Measurements from ENCODE around the gene THSD4.
A peak's percentile ranks its signal among the peaks of the same experiment; 100 is the strongest.

THSD4 gene

GRCh38 chr15:71444032-71444810 lies 328.9 kb downstream of the THSD4 start:
- no peak for DNase-seq (ENCODE audit: low read depth in 1 of 2, low spot score in 1 of 2)

- no peak for DNase-seq (ENCODE audit: low read depth in 1 of 2, low spot score in 1 of 2)
Observed at GRCh38 chr15:71444866-71445590, 329.8 kb downstream of the THSD4 start.

GRCh38 chr15:71447328-71448250 lies 332.3 kb downstream of the THSD4 start:
- no peak for DNase-seq (ENCODE audit: low read depth in 1 of 2, low spot score in 1 of 2)

GRCh38 chr15:71448688-71449114 lies 333.4 kb downstream of the THSD4 start:
- DNase-seq (ENCODE audit: low read depth in 1 of 2, low spot score in 1 of 2), result peak in 1 of 2 donors; percentile 2

GRCh38 chr15:71449363-71449762 lies 334.1 kb downstream of the THSD4 start:
- no peak for DNase-seq (ENCODE audit: low read depth in 1 of 2, low spot score in 1 of 2)

- no peak for DNase-seq (ENCODE audit: low read depth in 1 of 2, low spot score in 1 of 2)
Observed at GRCh38 chr15:71449956-71450355, 334.7 kb downstream of the THSD4 start.

- no peak for DNase-seq (ENCODE audit: low read depth in 1 of 2, low spot score in 1 of 2)
Observed at GRCh38 chr15:71451130-71451529, 335.9 kb downstream of the THSD4 start.

- DNase-seq (ENCODE audit: low read depth in 1 of 2, low spot score in 1 of 2), result no peak
Observed at GRCh38 chr15:71452893-71453292, 337.6 kb downstream of the THSD4 start.

GRCh38 chr15:71454462-71454996 lies 339.3 kb downstream of the THSD4 start:
- DNase-seq (ENCODE audit: low read depth in 1 of 2, low spot score in 1 of 2), result no peak

- DNase-seq (ENCODE audit: low read depth in 1 of 2, low spot score in 1 of 2), result no peak
Observed at GRCh38 chr15:71455107-71455506, 339.8 kb downstream of the THSD4 start.

- no peak for DNase-seq (ENCODE audit: low read depth in 1 of 2, low spot score in 1 of 2)
Observed at GRCh38 chr15:71455878-71456277, 340.6 kb downstream of the THSD4 start.

GRCh38 chr15:71456362-71456761 lies 341.1 kb downstream of the THSD4 start:
- DNase-seq (ENCODE audit: low read depth in 1 of 2, low spot score in 1 of 2), result no peak

- DNase-seq (ENCODE audit: low read depth in 1 of 2, low spot score in 1 of 2), result no peak
Observed at GRCh38 chr15:71456811-71457210, 341.5 kb downstream of the THSD4 start.

- no peak for DNase-seq (ENCODE audit: low read depth in 1 of 2, low spot score in 1 of 2)
Observed at GRCh38 chr15:71458089-71458660, 342.9 kb downstream of the THSD4 start.

GRCh38 chr15:71461748-71462147 lies 346.5 kb downstream of the THSD4 start:
- no peak for DNase-seq (ENCODE audit: low read depth in 1 of 2, low spot score in 1 of 2)

- DNase-seq (ENCODE audit: low read depth in 1 of 2, low spot score in 1 of 2), result no peak
Observed at GRCh38 chr15:71462638-71463037, 347.4 kb downstream of the THSD4 start.

GRCh38 chr15:71463156-71463665 lies 347.9 kb downstream of the THSD4 start:
- DNase-seq (ENCODE audit: low read depth in 1 of 2, low spot score in 1 of 2), result no peak

- DNase-seq (ENCODE audit: low read depth in 1 of 2, low spot score in 1 of 2), result no peak
Observed at GRCh38 chr15:71465131-71465955, 350.1 kb downstream of the THSD4 start.

- no peak for DNase-seq (ENCODE audit: low read depth in 1 of 2, low spot score in 1 of 2)
Observed at GRCh38 chr15:71468715-71469114, 353.4 kb downstream of the THSD4 start.

GRCh38 chr15:71469413-71469812 lies 354.1 kb downstream of the THSD4 start:
- no peak for DNase-seq (ENCODE audit: low read depth in 1 of 2, low spot score in 1 of 2)

Measured in activated CD4-positive, alpha-beta T cell treated with anti-CD3 and anti-CD28 coated beads, Interleukin-2, amount 50 U/mL, for 24 hours (primary cell).